Omental fat pad (tissue), 4 donors: ENCODE data around the gene OBSCN. TPM values are rescaled to one million over a fixed set of nuclear protein-coding genes. Genes with fewer than 3 reads are reported as not detected.

Experiments
- ATAC-seq: fragments of 150-250 bp; one replicate; pipeline ENCODE4 v1.9.1; 2016; ENCODE audit warnings: mild to moderate bottlenecking, moderate library complexity; ENCODE audit not compliant: low FRiP score
- DNase-seq: peaks from one replicate; pipeline ENCODE4 v3.0.0-alpha.2; 2019; ENCODE audit warnings: low spot score
- total RNA-seq, 4 donors: library from RNA; depleted of rRNA; stranded (reverse); fragments of >200 nt; gene quantifications; one replicate each; pipeline ENCODE4 v1.1.0, GENCODE V29; 2016
- TF ChIP-seq, protein P1 (sequence below), 3 donors: fragments of 450-650 bp; IDR thresholded peaks; one replicate each; pipeline ENCODE4 v1.5.1; 2016 to 2017; ENCODE audit warnings: antibody characterized with exemption in 3 of 3, mild to moderate bottlenecking in 3 of 3, moderate library complexity in 2 of 3

The OBSCN gene
- total RNA-seq, 4 donors from 2014 or later, result 5.4 to 26.0 (median 9.7) TPM

DNA sequence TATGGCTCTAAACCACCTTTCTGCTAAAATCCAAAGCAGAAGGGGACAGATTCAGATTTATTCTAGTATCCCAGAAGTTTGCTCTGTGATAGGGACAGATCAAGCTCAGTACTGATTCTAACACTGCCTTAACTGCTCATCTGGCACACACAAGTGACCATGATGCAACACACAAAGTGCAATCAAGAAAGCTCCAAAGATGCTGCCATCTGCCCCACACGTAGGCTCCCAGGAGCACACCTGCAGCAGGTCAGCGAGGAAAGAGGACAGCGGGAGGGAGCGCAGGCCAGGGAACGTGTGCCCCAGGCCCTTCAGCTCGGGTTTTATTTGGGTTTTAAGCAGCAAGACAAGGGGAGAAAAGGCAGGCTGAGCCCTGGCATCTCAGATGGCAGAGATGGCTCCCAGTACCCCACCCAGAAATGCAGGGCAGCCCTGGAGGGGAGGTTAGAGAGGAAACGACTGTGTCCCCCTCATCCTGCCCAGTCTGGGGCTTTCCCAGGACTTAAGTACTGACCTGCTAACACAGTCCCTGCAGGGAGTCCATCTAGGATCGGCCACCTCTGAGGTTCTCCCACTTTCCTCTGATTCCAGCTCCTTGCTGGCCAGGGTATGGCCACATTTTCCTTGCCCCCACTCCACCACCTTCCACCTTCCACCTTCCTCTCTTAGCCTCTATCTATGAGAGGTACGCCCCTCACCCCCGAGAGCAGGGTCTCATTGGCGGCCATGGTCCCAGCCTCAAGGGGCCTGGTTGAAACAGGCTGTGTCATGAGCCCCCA, 197.5 kb downstream of the OBSCN start:
- DNase-seq, result no peak
- TF ChIP-seq, protein P1, sequence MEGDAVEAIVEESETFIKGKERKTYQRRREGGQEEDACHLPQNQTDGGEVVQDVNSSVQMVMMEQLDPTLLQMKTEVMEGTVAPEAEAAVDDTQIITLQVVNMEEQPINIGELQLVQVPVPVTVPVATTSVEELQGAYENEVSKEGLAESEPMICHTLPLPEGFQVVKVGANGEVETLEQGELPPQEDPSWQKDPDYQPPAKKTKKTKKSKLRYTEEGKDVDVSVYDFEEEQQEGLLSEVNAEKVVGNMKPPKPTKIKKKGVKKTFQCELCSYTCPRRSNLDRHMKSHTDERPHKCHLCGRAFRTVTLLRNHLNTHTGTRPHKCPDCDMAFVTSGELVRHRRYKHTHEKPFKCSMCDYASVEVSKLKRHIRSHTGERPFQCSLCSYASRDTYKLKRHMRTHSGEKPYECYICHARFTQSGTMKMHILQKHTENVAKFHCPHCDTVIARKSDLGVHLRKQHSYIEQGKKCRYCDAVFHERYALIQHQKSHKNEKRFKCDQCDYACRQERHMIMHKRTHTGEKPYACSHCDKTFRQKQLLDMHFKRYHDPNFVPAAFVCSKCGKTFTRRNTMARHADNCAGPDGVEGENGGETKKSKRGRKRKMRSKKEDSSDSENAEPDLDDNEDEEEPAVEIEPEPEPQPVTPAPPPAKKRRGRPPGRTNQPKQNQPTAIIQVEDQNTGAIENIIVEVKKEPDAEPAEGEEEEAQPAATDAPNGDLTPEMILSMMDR (IDR thresholded peaks at IDR 0.05), result no peak

DNA sequence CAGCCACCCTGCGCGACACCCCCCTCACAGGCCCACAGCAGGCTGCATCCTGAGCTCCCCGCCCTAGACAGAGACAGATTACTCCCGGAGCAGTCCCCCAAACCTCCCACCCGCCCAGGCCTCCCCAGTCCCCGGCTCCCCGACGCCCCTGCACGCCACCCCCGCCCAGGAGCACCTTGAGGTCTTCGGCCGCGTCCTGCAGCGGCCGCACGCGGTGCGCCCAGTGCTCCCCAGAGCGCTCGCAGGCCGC, 198.1 kb downstream of the OBSCN start:
- DNase-seq (no peak), ATAC-seq (peak; percentile 2)
- TF ChIP-seq, protein P1 (IDR thresholded peaks at IDR 0.05), result no peak

More for the DNA sequence above, 197.5 kb downstream of the OBSCN start:
- no peak for ATAC-seq

DNA sequence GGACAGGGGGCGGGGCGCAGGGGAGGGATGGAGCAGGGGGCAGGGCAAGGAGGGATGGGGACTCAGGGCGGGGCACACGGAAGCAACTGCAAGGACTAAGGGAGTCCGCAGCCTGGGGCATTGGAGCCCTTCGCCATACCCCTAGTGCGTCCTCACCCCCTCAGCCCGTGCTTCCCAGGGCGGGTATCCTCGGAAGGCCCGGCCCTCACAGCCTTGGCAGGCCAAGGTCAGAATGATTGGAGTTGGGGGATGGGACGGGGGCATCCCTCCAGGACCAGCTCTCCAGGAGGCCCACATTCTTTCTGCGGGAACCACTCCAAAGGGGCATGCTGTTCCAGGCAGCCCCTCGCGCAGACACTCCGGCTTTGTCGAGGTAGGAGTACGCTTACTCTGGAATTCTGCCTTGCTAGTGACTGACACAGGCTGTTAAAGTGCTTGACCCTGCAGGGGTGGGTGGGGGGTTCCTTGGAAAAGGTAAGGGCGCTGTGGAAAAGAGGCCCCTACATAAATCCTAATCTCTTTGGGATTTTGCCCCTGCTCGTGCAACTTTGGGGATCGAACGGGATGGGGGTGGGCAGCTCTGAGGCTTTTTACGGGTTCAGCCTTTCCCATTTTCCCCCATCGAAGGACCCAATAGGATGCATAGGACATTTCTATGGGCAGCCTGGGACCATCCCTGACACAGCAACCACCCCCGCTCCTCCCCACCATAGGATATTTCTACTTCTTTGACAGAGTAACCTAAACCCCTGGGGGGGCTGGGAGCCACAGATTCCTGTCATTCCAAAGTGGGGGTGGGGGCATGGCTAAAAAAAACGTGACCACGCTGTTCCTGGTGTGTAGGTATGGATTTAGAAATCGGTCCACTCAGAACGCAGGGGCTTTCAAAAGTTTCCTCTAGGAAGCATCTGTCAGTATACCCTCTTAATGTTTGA, 199.5 kb downstream of the OBSCN start:
- DNase-seq (no peak), ATAC-seq (peak; percentile 9)
- TF ChIP-seq, protein P1 (IDR thresholded peaks at IDR 0.05), result no peak

DNA sequence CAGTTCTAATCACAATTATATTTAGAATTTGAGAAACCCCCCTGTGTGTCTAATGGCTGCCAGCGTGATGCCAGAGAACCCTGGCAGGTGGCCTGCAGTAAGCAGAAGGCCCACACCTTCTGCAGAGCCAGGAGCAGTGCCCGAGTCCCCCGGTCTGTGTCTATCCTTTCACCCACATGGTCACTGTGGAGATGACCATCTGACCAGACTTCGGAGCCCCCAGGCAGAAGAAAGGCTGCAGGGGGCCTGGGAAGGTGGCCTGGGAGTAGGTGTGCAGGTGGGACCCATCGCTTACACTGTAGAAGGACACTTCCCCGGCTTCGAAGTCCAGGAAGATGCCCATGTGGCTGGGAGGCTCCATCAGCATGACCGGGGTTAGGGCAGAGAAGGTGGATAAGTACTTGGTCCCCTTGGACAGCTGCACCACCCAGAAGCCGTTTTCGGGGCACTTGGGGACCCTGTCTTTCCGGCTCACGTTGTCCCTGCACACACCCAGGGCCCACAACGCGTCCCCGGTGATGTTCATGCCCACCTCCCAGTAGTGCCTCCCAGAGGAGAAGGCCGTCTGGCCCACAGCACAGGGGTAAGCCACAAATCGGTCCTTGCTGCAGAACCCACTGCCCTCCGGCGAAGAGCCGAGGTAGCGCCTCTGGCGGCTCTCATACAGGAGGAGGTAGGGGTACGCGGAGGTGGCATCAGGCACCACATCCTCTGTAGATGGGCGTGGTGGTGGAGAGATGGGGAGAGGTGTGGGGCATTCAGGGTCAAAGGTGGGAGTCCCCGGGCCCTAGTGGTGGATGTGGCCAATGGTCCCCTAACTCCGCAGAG, 200.4 kb downstream of the OBSCN start:
- ATAC-seq (no peak), DNase-seq (no peak)
- TF ChIP-seq, protein P1 (IDR thresholded peaks at IDR 0.05), result no peak

DNA sequence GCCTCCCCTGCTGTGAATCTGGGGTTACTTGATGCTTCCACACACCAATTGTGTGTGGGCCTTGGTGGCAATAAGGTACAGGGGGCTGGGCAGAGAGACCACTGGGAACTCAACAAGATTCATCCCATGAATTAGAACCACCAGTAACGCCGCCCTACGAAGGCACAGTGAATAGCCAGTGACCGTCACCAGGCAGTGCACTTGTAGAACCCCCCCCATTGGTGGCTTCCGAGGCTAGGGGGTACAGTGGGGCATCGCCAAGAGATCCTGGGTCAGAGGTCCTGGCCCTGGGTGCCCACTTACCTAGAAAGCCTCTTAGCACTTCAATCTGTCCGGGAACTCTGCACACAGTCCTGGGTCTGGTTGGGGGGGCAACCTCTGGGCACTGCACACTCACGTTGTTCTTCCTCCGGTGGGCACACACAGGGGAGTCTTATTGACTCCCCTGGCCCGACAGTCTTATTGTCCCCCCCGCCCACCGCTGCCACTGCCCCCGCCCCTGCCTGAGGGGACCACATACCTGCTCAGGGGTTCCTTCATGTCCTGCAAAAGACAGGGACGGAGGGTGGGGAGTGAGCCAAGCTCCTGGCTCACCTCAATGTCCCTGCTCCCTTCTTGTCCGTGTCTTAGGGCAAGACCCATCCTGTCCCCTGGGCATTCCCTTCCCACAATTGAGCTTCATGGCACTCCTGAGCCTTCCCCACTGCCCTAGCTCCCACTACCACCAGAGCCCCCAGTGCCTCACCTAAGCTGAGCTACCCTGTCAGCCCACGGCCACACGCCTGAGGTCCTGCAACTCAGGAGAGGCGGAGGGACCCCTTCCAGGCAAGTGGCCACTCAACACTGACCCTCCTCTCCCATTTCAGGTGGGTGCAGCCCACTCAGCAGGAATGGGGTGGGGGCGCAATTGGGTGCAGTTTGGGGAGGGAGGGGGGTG, 201.3 kb downstream of the OBSCN start:
- no peak for ATAC-seq
- DNase-seq, result no peak
- TF ChIP-seq, protein P1 (IDR thresholded peaks at IDR 0.05), result no peak

DNA sequence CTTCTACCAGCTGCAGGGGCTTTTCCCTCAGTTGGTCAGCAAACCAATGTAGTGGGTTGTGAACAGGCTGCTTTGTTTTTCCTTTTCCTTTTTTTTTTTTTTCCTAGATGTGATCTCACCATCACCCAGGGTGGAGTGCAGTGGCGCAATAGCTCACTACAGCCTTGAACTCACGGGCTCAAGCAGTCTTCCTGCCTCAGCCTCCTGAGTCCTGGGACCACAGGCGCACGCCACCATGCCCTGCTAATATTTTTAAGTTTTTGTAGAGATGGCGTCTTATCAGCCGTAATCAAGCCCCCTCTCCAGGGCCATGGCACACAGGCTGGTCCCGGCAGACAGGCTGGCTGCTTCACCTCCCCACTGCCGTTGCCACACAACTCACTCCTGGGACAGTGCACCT, 202.2 kb downstream of the OBSCN start:
- ATAC-seq (no peak), DNase-seq (no peak)
- TF ChIP-seq, protein P1 (IDR thresholded peaks at IDR 0.05), result no peak
